Measurements from ENCODE around the gene ZNF138.

ZNF138 gene

DNA sequence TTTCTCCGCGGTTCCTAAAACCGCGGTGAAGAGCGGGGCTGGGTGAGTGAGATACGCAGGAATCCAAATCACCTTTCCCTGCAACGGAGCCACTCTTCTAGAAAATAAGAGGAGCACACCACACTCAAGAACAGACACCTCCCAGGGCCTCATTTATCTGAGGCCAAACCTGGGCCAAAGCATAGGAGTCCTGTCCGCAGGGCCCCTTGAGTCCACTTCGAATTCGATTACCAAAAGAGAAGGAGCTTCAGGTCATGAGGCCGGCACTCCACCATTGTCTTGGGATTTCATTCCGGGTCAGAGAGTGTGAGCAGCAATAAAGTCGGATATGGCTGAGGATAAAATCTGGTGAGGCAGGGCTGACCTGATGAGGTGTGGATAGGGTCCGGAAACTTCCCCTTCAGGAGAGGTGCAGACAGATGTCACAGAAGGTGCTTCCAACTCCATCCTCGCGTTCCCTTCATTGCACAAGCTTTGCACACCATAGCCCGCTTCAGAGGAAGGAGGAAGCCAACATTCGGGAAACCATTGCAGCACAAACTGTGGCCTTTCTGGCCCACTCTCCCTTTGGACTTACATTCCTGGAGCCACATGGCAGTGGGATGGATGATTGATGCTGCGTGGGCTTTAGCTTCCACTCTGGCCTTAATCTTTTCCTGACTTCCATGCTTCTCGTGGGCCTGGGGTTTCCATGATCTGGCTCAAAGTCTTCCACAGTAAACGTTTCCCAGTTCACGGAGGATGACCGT lies 81.6 kb downstream of the ZNF138 start:
- no peak for DNase-seq (ENCODE audit: low read depth, low spot score)

DNA sequence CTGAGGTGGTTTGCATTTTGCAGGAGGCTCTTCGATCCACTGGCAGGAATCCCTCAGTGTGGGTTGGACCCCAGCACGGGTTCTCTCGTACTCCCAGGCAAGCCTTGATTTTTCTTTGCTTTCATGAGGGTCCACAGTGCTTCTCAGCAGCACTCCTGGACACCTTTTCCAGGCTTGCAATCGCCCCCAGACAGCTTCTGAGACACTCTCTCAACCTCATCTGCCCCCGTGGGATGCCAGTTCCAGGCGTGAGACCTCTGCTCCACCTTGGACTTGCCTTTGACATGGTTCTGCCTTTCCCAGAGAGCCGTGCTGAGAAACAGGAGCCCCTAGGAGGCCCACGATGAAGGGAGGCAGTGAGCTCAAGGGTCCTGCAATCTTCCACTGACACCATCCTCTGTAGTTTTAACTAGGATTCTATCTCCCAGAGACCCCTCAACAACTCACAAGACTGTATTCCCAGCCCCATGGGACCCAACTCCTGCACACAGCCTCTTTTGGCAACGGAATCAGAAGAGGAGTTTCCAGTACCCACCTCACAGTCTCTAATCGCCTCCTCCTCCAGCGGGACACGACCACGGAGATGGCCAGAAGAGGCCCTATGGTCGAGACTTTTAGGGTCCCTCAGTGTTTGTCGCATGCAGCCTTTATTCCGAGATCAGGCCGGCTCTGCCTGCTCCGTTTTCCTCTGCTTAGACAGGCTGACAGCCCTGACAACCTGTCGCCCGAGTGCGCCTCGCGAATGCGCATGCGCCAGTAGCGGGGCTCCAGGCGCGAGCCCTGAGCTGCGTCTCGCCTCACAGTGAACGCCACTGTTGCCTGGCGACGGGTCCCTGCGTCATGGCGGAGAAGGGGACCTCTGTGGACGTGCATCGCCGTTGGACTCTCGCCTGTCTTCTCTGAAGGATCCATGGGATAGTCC lies 82.8 kb downstream of the ZNF138 start:
- no peak for DNase-seq (ENCODE audit: low read depth, low spot score)

DNA sequence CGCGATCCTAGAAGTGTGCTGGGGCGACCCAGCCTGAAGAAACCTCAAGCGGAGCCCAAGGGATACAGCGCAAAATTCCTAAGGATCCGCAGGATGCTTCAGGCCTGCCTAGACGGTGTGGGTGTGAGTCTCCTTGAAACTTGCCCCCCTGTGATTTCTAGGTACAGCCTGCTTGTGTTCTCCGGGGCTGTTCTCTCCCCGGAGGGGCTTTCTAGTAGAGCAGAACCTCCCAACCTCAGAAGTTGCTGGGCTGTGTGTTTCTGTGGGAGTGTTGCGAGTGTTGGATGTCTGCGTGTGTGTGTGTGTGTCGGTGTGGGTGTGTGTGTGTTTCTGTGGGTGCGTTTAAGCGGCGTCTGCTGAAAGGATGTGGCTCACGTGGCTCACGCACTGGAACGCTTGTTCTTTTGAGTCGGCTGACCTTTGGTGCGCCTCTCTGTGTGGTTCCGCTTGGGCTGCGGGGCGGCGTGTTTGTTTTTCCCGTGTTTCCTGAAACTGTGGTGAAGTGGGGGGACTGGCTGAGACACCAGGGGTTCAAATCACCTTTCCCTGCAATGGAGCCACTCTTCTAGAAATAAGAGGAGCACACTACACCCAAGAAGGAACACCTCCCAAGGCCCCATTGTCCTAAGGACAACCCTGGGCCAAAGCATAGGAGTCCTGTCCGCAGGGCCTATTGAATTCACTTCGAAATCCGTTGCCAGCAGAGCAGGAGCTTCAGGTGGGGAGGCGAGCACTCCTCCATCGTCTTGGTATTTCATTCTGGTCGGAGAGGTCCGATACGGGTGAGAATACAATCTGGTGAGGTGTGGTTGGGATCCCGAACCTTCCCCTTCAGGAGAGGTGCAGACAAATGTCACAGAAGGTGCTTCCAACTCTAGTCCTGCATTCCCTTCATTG lies 83.7 kb downstream of the ZNF138 start:
- no peak for DNase-seq (ENCODE audit: low read depth, low spot score)

DNA sequence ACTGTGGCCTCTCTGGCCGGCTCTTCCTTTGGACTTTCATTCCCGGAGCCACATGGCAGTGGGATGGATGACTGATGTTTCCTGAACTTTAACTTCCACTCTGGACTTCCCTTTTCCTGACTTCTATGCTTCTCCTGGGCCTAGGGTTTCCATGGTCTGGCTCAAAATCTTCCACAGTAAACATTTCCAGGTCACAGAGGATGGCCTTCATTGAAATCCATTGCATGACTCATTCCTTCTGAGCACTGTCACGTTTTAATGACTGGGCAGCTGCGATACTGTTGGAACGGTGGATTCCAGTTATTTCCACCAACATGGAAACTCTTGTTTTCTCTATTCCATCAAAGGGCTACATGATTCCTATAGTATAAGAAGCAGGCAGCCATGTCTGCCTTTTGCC lies 84.5 kb downstream of the ZNF138 start:
- DNase-seq (ENCODE audit: low read depth, low spot score): no peak

DNA sequence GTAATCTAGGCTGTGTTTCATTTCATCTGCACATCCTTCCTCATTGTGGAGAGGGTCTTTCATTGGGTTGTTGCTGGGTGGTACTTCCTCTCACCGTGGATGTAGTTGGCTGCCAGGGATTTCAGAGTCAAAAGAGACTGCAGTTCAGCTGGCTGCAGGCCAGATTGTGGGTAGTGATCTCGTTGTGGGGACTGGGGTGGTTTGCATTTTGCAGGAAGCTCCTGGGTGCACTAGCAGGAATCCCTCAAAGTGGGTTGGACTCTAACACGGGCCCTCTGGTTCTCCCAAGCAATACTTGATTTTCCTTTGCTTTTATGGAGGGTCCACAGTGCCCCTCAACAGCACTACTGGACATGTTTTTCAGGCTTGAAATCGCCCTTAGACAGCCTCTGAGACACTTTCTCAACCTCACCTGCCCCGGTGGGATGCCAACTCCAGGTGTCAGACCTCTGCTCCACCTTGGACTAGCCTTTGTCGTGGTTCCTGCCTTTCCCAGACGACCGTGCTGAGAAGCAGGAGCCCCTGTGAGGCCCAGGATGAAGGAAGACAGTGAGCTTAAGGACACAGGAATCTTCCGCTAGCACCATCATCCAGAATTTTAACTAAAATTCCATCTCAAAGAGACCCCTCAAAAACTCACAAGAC lies 85.0 kb downstream of the ZNF138 start:
- no peak for DNase-seq (ENCODE audit: low read depth, low spot score)

DNA sequence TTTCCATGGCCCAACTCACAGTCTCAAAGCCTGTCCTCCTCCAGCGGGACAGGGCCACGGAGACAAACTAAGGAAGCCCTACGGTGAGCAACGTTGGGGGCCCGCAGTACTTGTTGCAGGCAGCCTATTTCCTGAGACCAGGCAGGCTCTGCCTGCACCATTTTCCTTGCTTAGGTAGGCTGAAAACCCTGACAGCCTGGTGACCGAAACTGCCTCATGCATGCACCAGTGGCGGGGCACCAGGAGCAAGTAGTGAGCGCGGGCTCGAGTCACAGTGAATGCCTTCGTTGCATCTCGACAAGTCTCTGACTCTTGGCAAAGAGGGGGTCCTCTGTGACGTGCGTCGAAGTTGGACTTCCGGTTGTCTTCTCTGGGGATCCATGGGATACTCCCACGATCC lies 85.6 kb downstream of the ZNF138 start:
- DNase-seq (ENCODE audit: low read depth, low spot score): no peak

DNA sequence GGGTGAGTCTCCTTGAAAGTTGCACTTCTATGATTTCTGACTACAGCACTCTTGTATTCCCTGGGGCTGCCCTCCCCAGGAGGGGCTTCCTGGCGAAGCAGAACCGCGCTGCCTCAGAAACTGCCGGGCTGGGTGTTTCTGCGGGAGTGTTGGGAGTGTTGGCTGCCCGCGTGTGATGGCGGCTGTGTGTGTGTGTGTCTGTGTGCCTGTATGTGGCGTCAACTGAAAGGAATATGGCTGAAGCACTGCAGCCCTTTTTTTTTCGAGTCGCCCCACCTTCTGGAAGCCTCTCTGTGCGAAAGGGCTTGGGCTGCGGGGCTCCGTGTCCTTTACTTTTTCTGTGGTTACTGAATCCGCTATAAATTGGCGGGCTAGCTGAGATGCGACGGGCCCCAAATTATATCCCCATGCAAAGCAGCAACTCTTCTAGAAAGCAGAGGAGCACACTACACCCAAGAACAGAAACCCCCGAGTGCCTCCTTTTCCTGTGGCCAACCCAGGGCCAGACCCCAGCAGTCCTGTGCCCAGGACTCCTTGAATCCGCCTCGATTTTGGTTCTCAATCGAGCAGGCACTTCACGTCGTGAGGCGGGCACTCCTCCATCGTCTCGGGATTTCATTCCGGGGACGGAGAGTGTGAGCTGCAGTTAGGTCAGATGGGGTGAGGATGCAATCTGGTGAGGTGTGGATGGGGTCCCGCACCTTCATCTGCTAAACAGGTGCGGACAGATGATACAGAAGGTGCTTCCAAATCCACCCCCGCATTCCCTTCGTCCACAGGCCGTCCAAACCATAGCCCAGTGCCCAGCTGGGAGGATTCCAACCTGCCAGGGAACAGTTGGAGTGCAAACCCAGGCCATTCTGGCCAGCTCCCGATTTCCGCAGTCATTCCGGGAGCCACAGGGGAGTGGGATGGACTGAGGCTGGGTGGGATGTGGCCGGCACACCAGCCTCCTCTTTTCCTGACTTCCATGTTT lies 86.4 kb downstream of the ZNF138 start:
- DNase-seq (ENCODE audit: low read depth, low spot score): no peak

DNA sequence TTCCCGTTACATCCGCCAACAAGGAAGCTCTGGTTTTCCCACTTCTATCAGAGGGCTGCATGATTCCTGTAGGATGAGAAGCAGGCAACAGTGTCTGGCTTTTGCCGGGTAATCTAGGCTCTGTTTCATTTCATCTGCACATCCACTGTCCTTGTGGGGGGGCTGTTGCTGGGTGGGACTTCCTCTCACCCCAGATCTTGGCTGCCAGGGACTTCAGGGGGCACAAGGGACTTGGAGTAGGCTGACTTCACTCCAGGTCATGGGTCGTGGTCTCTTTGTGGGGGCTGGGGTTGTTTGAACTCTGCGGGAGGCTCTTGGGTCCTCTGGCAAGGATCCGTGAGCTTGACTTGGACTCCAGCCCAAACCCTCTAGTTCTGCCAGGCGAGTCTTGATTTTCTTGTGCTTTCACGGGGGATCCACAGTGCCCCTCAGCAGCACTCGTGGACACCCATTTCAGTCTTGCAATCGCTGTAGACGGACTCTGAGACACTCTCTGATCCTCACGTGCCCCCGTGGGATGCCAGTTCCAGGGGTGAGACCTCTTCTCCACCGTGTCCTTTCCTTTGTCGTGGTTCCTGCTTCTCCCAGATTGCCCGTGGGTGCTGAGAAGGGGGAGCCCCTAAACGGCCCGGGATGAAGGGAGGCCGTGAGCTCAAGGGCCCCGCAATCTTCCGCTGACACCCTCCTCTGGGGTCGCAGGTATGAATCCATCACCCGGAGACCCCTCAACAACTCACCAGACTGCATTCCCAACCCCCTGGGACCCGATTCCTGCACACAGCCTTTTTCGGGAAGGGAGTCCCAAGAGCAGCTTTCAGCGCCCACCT lies 87.4 kb downstream of the ZNF138 start:
- DNase-seq (ENCODE audit: low read depth, low spot score): no peak

DNA sequence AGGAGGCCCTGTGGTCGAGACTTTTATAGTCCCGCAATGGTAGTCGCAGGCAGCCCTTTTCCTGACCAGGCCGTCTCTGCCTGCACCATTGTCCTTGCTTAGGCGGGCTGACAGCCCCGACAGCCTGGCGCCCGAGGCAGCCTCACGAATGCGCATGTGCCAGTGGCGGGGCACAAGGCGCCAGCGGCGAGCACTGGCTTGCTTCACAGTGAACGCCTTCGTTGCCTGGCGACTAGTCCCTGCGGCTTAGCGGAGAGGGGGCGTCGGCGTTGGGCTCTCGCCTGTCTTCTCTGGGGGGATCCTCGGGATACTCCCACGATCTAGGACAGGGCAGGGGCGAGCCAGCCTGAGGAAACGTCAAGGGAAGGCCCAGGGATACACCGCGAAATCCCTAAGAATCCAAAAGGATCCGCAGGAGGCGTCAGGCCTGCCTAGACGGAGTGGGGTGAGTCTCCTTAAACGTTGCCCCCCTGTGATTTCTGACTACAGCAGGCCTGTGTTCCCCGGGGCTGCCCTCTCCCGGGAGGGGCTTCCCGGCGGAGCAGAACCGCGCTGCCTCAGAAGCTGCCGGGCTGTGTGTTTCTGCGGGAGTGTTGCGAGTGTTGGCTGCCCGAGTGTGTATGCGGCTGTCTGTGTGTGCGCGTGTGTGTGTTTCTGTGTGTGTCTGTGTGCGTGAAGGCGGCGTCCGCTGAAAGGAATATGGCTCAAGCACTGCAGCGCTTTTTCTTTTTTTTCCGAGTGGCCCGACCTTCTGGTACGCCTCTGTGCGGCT lies 88.3 kb downstream of the ZNF138 start:
- no peak for DNase-seq (ENCODE audit: low read depth, low spot score)

Measured in smooth muscle cell of the brain vasculature (primary cell).